ENCODE data around the gene MAML3. TPM values are rescaled to one million over a fixed set of nuclear protein-coding genes. Genes with fewer than 3 reads are reported as not detected.

MAML3 gene
- total RNA-seq, 5 donors from 2014 or later (not counting 1 experiment from before 2014, with no cell fraction given), result 2.0 to 3.4 (median 2.7) TPM

DNA sequence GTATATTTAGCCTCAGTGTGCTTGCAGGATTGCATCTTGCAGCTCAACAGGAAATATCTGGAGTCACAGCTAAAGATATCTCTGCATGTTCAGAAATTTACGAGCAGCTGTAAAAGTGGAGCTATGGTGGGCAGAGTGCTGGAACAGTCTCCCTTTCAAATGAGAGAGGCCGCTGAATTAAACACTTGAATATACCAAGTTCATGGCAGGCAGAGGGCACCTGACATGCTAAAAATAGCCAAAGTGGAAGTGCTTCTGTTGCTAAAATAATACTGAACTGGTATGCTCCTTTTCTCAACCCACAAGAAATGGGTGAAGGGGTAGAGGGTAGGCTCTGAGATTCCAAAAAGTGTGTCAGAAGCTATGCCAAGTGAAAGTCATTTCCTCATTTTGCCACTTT, 390.3 kb downstream of the MAML3 start:
- POLR2A ChIA-PET, result no interaction called here
- DNase-seq (no peak), ATAC-seq (replicated peaks in 1 of 4) (no peak)
- no peak overlapping the region for H3K27ac ChIP-seq (ENCODE audit: low read length)
- Mint-ChIP-seq H3K27ac (no peak overlapping the region), H3K4me3 (no peak overlapping the region), H3K4me1 (peaks cover 0 to under 1% (median 0%) of the 10 kb centered on the region in 3 donors), H3K36me3 (no peaks in the 10 kb centered on the region), H3K9me3 (no peaks in the 10 kb centered on the region), H3K27me3 (peaks cover 0 to 2% of the 10 kb centered on the region in 2 donors)
- H3K9me3 ChIP-seq, result no peaks in the 10 kb centered on the region
- H3K4me1 ChIP-seq (ENCODE audit: control insufficient read depth in 1 of 2, extremely low read depth in 1 of 2, insufficient read depth in 2 of 2, low read length in 2 of 2), result no peaks in the 10 kb centered on the region
- H3K27me3 ChIP-seq (replicated peaks in 1 of 2; ENCODE audit: control insufficient read depth in 2 of 2, extremely low read depth in 1 of 2, insufficient read depth in 2 of 2, low read length in 1 of 2), result no peaks in the 10 kb centered on the region
- H3K36me3 ChIP-seq (ENCODE audit: control insufficient read depth in 2 of 2, extremely low read depth in 1 of 2, insufficient read depth in 1 of 2, low read length in 1 of 2), result no peaks in the 10 kb centered on the region
- no peak overlapping the region for H3K4me3 ChIP-seq (ENCODE audit: control insufficient read depth in 1 of 2, extremely low read depth in 1 of 2, low read length in 1 of 2)
- CTCF ChIA-PET, result no interaction called here
- 60% methylated on average over 2 of the region's 2 CpGs for WGBS (ENCODE audit: insufficient coverage)

- CTCF ChIA-PET, result no interaction called here
- WGBS (ENCODE audit: insufficient coverage), result 77% methylated on average over 5 of the region's 6 CpGs
- POLR2A ChIA-PET, result no interaction called here
- ATAC-seq (replicated peaks in 1 of 4) (no peak), DNase-seq (no peak)
- Histone ChIP-seq H3K9me3 (no peaks in the 10 kb centered on the region), H3K4me3 (ENCODE audit: control insufficient read depth in 1 of 2, extremely low read depth in 1 of 2, low read length in 1 of 2) (no peak overlapping the region), H3K4me1 (ENCODE audit: control insufficient read depth in 1 of 2, extremely low read depth in 1 of 2, insufficient read depth in 2 of 2, low read length in 2 of 2) (no peaks in the 10 kb centered on the region), H3K27me3 (replicated peaks in 1 of 2; ENCODE audit: control insufficient read depth in 2 of 2, extremely low read depth in 1 of 2, insufficient read depth in 2 of 2, low read length in 1 of 2) (no peaks in the 10 kb centered on the region), H3K27ac (ENCODE audit: low read length) (no peak overlapping the region), H3K36me3 (ENCODE audit: control insufficient read depth in 2 of 2, extremely low read depth in 1 of 2, insufficient read depth in 1 of 2, low read length in 1 of 2) (no peaks in the 10 kb centered on the region)
- H3K36me3 Mint-ChIP-seq, result no peaks in the 10 kb centered on the region
- H3K9me3 Mint-ChIP-seq, result no peaks in the 10 kb centered on the region
- H3K4me1 Mint-ChIP-seq, result peaks cover 0 to 2% (median 0%) of the 10 kb centered on the region in 3 donors
- no peak overlapping the region for H3K4me3 Mint-ChIP-seq
- no peaks in the 10 kb centered on the region for H3K27me3 Mint-ChIP-seq
- H3K27ac Mint-ChIP-seq, result no peak overlapping the region
Observed at GRCh38 chr4:139763205-139763604, 390.8 kb downstream of the MAML3 start.

GRCh38 chr4:139762720-139763119, 391.3 kb downstream of the MAML3 start:
- H3K27me3 ChIP-seq (replicated peaks in 1 of 2; ENCODE audit: control insufficient read depth in 2 of 2, extremely low read depth in 1 of 2, insufficient read depth in 2 of 2, low read length in 1 of 2), result no peaks in the 10 kb centered on the region
- H3K9me3 Mint-ChIP-seq, result no peaks in the 10 kb centered on the region
- H3K27ac ChIP-seq (ENCODE audit: low read length), result no peak overlapping the region
- 60% methylated on average over 2 of the region's 5 CpGs for WGBS (ENCODE audit: insufficient coverage)
- no peak overlapping the region for H3K4me3 Mint-ChIP-seq
- H3K9me3 ChIP-seq, result no peaks in the 10 kb centered on the region
- ATAC-seq (replicated peaks in 1 of 4) (no peak), DNase-seq (no peak)
- H3K27me3 Mint-ChIP-seq, result no peaks in the 10 kb centered on the region
- no peaks in the 10 kb centered on the region for H3K36me3 ChIP-seq (ENCODE audit: control insufficient read depth in 2 of 2, extremely low read depth in 1 of 2, insufficient read depth in 1 of 2, low read length in 1 of 2)
- POLR2A ChIA-PET, result no interaction called here
- H3K27ac Mint-ChIP-seq, result no peak overlapping the region
- no peak overlapping the region for H3K4me3 ChIP-seq (ENCODE audit: control insufficient read depth in 1 of 2, extremely low read depth in 1 of 2, low read length in 1 of 2)
- peaks cover 2 to 4% (median 3%) of the 10 kb centered on the region in 3 donors for H3K4me1 Mint-ChIP-seq
- no peaks in the 10 kb centered on the region for H3K36me3 Mint-ChIP-seq
- CTCF ChIA-PET, result no interaction called here
- H3K4me1 ChIP-seq (ENCODE audit: control insufficient read depth in 1 of 2, extremely low read depth in 1 of 2, insufficient read depth in 2 of 2, low read length in 2 of 2), result peaks cover 0 to 3% of the 10 kb centered on the region in 2 experiments

DNA sequence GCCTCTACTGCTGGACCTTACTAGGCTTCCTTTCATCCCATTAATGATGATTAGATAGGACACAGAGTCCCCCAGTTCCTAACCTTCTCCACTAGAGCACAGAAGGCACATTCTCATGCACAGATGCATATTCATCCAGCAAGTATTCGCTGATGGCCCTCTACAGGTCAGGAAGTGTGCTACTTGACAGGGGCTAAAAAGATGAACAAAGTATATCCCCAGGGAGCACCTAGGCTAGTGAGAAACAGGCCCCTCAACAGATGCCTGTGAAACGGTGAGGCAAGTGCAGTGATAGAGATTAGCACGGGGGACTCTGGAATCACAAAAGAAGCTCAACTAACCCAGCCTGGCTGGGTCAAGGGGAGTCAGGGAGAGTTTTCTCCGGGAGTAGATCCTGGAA, 392.5 kb downstream of the MAML3 start:
- Mint-ChIP-seq H3K36me3 (no peaks in the 10 kb centered on the region), H3K4me3 (no peak overlapping the region), H3K9me3 (no peaks in the 10 kb centered on the region), H3K27ac (no peak overlapping the region), H3K27me3 (no peaks in the 10 kb centered on the region), H3K4me1 (peaks cover 2 to 11% (median 5%) of the 10 kb centered on the region in 3 donors)
- H3K9me3 ChIP-seq, result no peaks in the 10 kb centered on the region
- H3K27ac ChIP-seq (ENCODE audit: low read length), result no peak overlapping the region
- ChIA-PET POLR2A (no interaction called here), CTCF (no interaction called here)
- no peak for ATAC-seq (replicated peaks in 1 of 4)
- H3K36me3 ChIP-seq (ENCODE audit: control insufficient read depth in 2 of 2, extremely low read depth in 1 of 2, insufficient read depth in 1 of 2, low read length in 1 of 2), result no peaks in the 10 kb centered on the region
- no peak overlapping the region for H3K4me3 ChIP-seq (ENCODE audit: control insufficient read depth in 1 of 2, extremely low read depth in 1 of 2, low read length in 1 of 2)
- H3K4me1 ChIP-seq (ENCODE audit: control insufficient read depth in 1 of 2, extremely low read depth in 1 of 2, insufficient read depth in 2 of 2, low read length in 2 of 2), result peaks cover 0 to 3% of the 10 kb centered on the region in 2 experiments
- no peak for DNase-seq
- 47% methylated on average over 4 of the region's 4 CpGs for WGBS (ENCODE audit: insufficient coverage)
- H3K27me3 ChIP-seq (replicated peaks in 1 of 2; ENCODE audit: control insufficient read depth in 2 of 2, extremely low read depth in 1 of 2, insufficient read depth in 2 of 2, low read length in 1 of 2), result no peaks in the 10 kb centered on the region

- no peak for DNase-seq
- no peak for ATAC-seq (replicated peaks in 1 of 4)
- peaks cover 0 to 3% of the 10 kb centered on the region in 2 experiments for H3K4me1 ChIP-seq (ENCODE audit: control insufficient read depth in 1 of 2, extremely low read depth in 1 of 2, insufficient read depth in 2 of 2, low read length in 2 of 2)
- 72% methylated on average over 2 of the region's 4 CpGs for WGBS (ENCODE audit: insufficient coverage)
- H3K36me3 ChIP-seq (ENCODE audit: control insufficient read depth in 2 of 2, extremely low read depth in 1 of 2, insufficient read depth in 1 of 2, low read length in 1 of 2), result no peaks in the 10 kb centered on the region
- no peaks in the 10 kb centered on the region for H3K27me3 ChIP-seq (replicated peaks in 1 of 2; ENCODE audit: control insufficient read depth in 2 of 2, extremely low read depth in 1 of 2, insufficient read depth in 2 of 2, low read length in 1 of 2)
- ChIA-PET CTCF (no interaction called here), POLR2A (no interaction called here)
- Mint-ChIP-seq H3K4me1 (peaks cover 2 to 11% (median 5%) of the 10 kb centered on the region in 3 donors), H3K9me3 (no peaks in the 10 kb centered on the region), H3K27ac (no peak overlapping the region), H3K4me3 (no peak overlapping the region), H3K27me3 (no peaks in the 10 kb centered on the region), H3K36me3 (no peaks in the 10 kb centered on the region)
- H3K4me3 ChIP-seq (ENCODE audit: control insufficient read depth in 1 of 2, extremely low read depth in 1 of 2, low read length in 1 of 2), result no peak overlapping the region
- no peak overlapping the region for H3K27ac ChIP-seq (ENCODE audit: low read length)
- H3K9me3 ChIP-seq, result no peaks in the 10 kb centered on the region
Observed at GRCh38 chr4:139760567-139760966, 393.4 kb downstream of the MAML3 start.

DNA sequence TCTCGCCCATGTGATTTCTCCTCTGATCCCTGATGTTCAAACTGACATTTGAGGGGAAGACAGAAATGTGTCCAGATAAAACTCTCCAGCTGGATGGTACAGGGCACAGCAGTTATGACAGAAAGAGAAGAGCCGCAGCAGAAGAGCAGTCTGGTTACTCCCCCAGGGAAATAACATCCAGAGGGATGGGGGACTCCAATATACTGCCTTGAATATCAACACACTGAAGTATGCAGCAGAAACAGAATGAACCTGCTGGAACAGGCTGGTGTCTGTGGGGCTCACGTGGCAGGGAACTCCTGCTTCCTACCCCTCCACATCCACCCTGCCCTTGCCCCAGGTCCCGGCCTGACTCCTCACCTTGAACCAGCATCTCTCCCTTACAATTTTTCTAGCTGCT, 394.9 kb downstream of the MAML3 start:
- Histone ChIP-seq H3K36me3 (ENCODE audit: control insufficient read depth in 2 of 2, extremely low read depth in 1 of 2, insufficient read depth in 1 of 2, low read length in 1 of 2) (no peaks in the 10 kb centered on the region), H3K4me3 (ENCODE audit: control insufficient read depth in 1 of 2, extremely low read depth in 1 of 2, low read length in 1 of 2) (no peak overlapping the region), H3K9me3 (no peaks in the 10 kb centered on the region), H3K27ac (ENCODE audit: low read length) (no peak overlapping the region), H3K4me1 (ENCODE audit: control insufficient read depth in 1 of 2, extremely low read depth in 1 of 2, insufficient read depth in 2 of 2, low read length in 2 of 2) (peaks cover 0 to 3% of the 10 kb centered on the region in 2 experiments), H3K27me3 (replicated peaks in 1 of 2; ENCODE audit: control insufficient read depth in 2 of 2, extremely low read depth in 1 of 2, insufficient read depth in 2 of 2, low read length in 1 of 2) (no peaks in the 10 kb centered on the region)
- ATAC-seq (replicated peaks in 1 of 4) (no peak), DNase-seq (no peak)
- Mint-ChIP-seq H3K36me3 (no peaks in the 10 kb centered on the region), H3K4me1 (peaks cover 2 to 11% (median 5%) of the 10 kb centered on the region in 3 donors), H3K27ac (no peak overlapping the region), H3K27me3 (no peaks in the 10 kb centered on the region), H3K4me3 (no peak overlapping the region), H3K9me3 (no peaks in the 10 kb centered on the region)
- POLR2A ChIA-PET, result no interaction called here
- CTCF ChIA-PET, result no interaction called here
- 71% methylated on average over 1 of the region's 4 CpGs for WGBS (ENCODE audit: insufficient coverage)

All from T-cell (primary cell).